ENCODE results near the gene TYW5.
A peak's percentile ranks its signal among the peaks of the same experiment; 100 is the strongest.

Gene TYW5

GRCh38 chr2:199962203-199962602, 6.9 kb upstream of the TYW5 start:
- TF ChIP-seq EZH2phosphoT487 (conservative IDR thresholded peaks at IDR 0.05; ENCODE audit: low read length), result no peak
- TF ChIP-seq, protein P1, sequence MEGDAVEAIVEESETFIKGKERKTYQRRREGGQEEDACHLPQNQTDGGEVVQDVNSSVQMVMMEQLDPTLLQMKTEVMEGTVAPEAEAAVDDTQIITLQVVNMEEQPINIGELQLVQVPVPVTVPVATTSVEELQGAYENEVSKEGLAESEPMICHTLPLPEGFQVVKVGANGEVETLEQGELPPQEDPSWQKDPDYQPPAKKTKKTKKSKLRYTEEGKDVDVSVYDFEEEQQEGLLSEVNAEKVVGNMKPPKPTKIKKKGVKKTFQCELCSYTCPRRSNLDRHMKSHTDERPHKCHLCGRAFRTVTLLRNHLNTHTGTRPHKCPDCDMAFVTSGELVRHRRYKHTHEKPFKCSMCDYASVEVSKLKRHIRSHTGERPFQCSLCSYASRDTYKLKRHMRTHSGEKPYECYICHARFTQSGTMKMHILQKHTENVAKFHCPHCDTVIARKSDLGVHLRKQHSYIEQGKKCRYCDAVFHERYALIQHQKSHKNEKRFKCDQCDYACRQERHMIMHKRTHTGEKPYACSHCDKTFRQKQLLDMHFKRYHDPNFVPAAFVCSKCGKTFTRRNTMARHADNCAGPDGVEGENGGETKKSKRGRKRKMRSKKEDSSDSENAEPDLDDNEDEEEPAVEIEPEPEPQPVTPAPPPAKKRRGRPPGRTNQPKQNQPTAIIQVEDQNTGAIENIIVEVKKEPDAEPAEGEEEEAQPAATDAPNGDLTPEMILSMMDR (IDR thresholded peaks at IDR 0.05; ENCODE audit: insufficient read depth, low read length, poor library complexity, severe bottlenecking), result no peak
- Histone ChIP-seq H3K36me3 (ENCODE audit: low read length) (peaks cover 44% of the 10 kb centered on the region), H3K27ac (ENCODE audit: low read depth, low read length) (no peak overlapping the region), H3K4me3 (ENCODE audit: insufficient read depth, low read length, poor library complexity, severe bottlenecking) (no peak overlapping the region), H3K27me3 (ENCODE audit: low read length) (no peaks in the 10 kb centered on the region), H3K9me2 (replicated peaks; ENCODE audit: insufficient read depth, low read length) (no peaks in the 10 kb centered on the region), H3F3A (ENCODE audit: insufficient read depth) (no peaks in the 10 kb centered on the region), H3K9ac (ENCODE audit: low read length) (no peak overlapping the region), H3K79me2 (ENCODE audit: insufficient read depth, low read length) (peaks cover 13% of the 10 kb centered on the region; the same call in 1 of the 2 replicates), H2AFZ (ENCODE audit: low read depth, low read length, severe bottlenecking) (no peak overlapping the region), H4K20me1 (ENCODE audit: low read depth, low read length) (no peaks in the 10 kb centered on the region), H3K4me2 (ENCODE audit: low read depth, low read length, poor library complexity, severe bottlenecking) (no peak overlapping the region), H3K9me3 (ENCODE audit: insufficient read depth, low read length) (no peaks in the 10 kb centered on the region)

GRCh38 chr2:199958014-199958413, 2.7 kb upstream of the TYW5 start:
- H3K9me3 ChIP-seq (ENCODE audit: insufficient read depth, low read length), result no peaks in the 10 kb centered on the region
- H3K4me2 ChIP-seq (ENCODE audit: low read depth, low read length, poor library complexity, severe bottlenecking), result peak overlapping the region; percentile 86
- no peaks in the 10 kb centered on the region for H3K27me3 ChIP-seq (ENCODE audit: low read length)
- no peak overlapping the region for H3K4me3 ChIP-seq (ENCODE audit: insufficient read depth, low read length, poor library complexity, severe bottlenecking)
- H2AFZ ChIP-seq (ENCODE audit: low read depth, low read length, severe bottlenecking), result no peak overlapping the region
- no peak overlapping the region for H3K9ac ChIP-seq (ENCODE audit: low read length)
- no peak for TF ChIP-seq EZH2phosphoT487 (conservative IDR thresholded peaks at IDR 0.05; ENCODE audit: low read length)
- TF ChIP-seq, protein P1 (IDR thresholded peaks at IDR 0.05; ENCODE audit: insufficient read depth, low read length, poor library complexity, severe bottlenecking), result no peak
- H3K9me2 ChIP-seq (replicated peaks; ENCODE audit: insufficient read depth, low read length), result no peaks in the 10 kb centered on the region
- peaks cover 27% of the 10 kb centered on the region for H3K36me3 ChIP-seq (ENCODE audit: low read length)
- no peak overlapping the region for H3K27ac ChIP-seq (ENCODE audit: low read depth, low read length)
- no peaks in the 10 kb centered on the region for H4K20me1 ChIP-seq (ENCODE audit: low read depth, low read length)
- peaks cover 55% of the 10 kb centered on the region for H3K79me2 ChIP-seq (ENCODE audit: insufficient read depth, low read length)
- no peaks in the 10 kb centered on the region for H3F3A ChIP-seq (ENCODE audit: insufficient read depth)

- Histone ChIP-seq H3K9me2 (replicated peaks; ENCODE audit: insufficient read depth, low read length) (no peaks in the 10 kb centered on the region), H3K9ac (ENCODE audit: low read length) (peak overlapping the region; percentile 86), H4K20me1 (ENCODE audit: low read depth, low read length) (no peaks in the 10 kb centered on the region), H3F3A (ENCODE audit: insufficient read depth) (no peaks in the 10 kb centered on the region), H3K27ac (ENCODE audit: low read depth, low read length) (peak overlapping the region; percentile 71), H3K36me3 (ENCODE audit: low read length) (peaks cover 17% of the 10 kb centered on the region), H3K27me3 (ENCODE audit: low read length) (no peaks in the 10 kb centered on the region), H3K4me2 (ENCODE audit: low read depth, low read length, poor library complexity, severe bottlenecking) (peak overlapping the region; percentile 86), H3K79me2 (ENCODE audit: insufficient read depth, low read length) (peaks cover 65% of the 10 kb centered on the region), H3K9me3 (ENCODE audit: insufficient read depth, low read length) (no peaks in the 10 kb centered on the region), H3K4me3 (ENCODE audit: insufficient read depth, low read length, poor library complexity, severe bottlenecking) (peak overlapping the region; percentile 92), H2AFZ (ENCODE audit: low read depth, low read length, severe bottlenecking) (peak overlapping the region; percentile 97)
- TF ChIP-seq EZH2phosphoT487 (conservative IDR thresholded peaks at IDR 0.05; ENCODE audit: low read length), result no peak
- TF ChIP-seq, protein P1 (IDR thresholded peaks at IDR 0.05; ENCODE audit: insufficient read depth, low read length, poor library complexity, severe bottlenecking), result no peak
Observed at GRCh38 chr2:199956062-199956380, 730 bp upstream of the TYW5 start.

- H3K9me2 ChIP-seq (replicated peaks; ENCODE audit: insufficient read depth, low read length), result no peaks in the 10 kb centered on the region
- H3K79me2 ChIP-seq (ENCODE audit: insufficient read depth, low read length), result peaks cover 72% of the 10 kb centered on the region
- no peaks in the 10 kb centered on the region for H3K9me3 ChIP-seq (ENCODE audit: insufficient read depth, low read length)
- peak overlapping the region; percentile 92 for H3K4me3 ChIP-seq (ENCODE audit: insufficient read depth, low read length, poor library complexity, severe bottlenecking)
- H3K27me3 ChIP-seq (ENCODE audit: low read length), result no peaks in the 10 kb centered on the region
- no peaks in the 10 kb centered on the region for H4K20me1 ChIP-seq (ENCODE audit: low read depth, low read length)
- peak overlapping the region; percentile 86 for H3K4me2 ChIP-seq (ENCODE audit: low read depth, low read length, poor library complexity, severe bottlenecking)
- no peak for TF ChIP-seq EZH2phosphoT487 (conservative IDR thresholded peaks at IDR 0.05; ENCODE audit: low read length)
- TF ChIP-seq, protein P1 (IDR thresholded peaks at IDR 0.05; ENCODE audit: insufficient read depth, low read length, poor library complexity, severe bottlenecking), result no peak
- no peaks in the 10 kb centered on the region for H3F3A ChIP-seq (ENCODE audit: insufficient read depth)
- H3K9ac ChIP-seq (ENCODE audit: low read length), result peak overlapping the region; percentile 86
- H2AFZ ChIP-seq (ENCODE audit: low read depth, low read length, severe bottlenecking), result peak overlapping the region; percentile 97
- peak overlapping the region; percentile 71 for H3K27ac ChIP-seq (ENCODE audit: low read depth, low read length)
- H3K36me3 ChIP-seq (ENCODE audit: low read length), result peaks cover 6% of the 10 kb centered on the region
Observed at GRCh38 chr2:199955007-199955338, 318 bp downstream of the TYW5 start.

All from SU-DHL-6 (cell line).